ENCODE results near the gene LONRF3.

LONRF3 gene

DNA sequence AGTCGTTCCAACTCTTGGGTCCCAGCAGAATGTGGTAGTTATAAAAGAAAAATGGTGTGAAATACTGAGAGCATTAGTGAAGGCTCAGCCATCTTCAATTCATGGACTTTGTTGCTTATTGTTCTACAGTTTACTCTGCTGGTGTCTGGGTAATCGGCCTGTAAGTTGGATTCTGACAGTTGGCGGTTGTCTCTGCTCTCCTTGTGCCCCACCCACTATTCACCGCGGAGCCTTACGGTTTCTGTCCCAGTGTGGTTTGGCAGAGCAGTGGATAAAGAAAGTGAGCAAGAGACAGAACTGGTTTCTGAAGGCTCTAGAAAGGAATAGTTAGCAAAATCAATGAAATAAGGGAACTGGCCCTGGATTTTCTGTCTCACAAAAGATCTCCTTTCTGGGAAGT lies 9.1 kb downstream of the LONRF3 start:
- DNase-seq: no peak
- Histone ChIP-seq H3K4me3 (ENCODE audit: low read depth, low read length) (no peak overlapping the region), H4K12ac (ENCODE audit: low read depth, low read length) (no peak overlapping the region), H3K27me3 (ENCODE audit: insufficient read depth, low read length) (no peaks in the 10 kb centered on the region), H2AFZ (ENCODE audit: insufficient read depth, low read length, poor library complexity) (no peak overlapping the region), H3K79me1 (ENCODE audit: low read length) (no peaks in the 10 kb centered on the region), H4K91ac (ENCODE audit: low read depth, low read length) (no peak overlapping the region), H2BK5ac (ENCODE audit: low read depth, low read length, poor library complexity) (no peak overlapping the region), H4K8ac (ENCODE audit: low read depth, low read length) (no peak overlapping the region), H3K9me3 (ENCODE audit: insufficient read depth, low read depth, low read length) (no peaks in the 10 kb centered on the region), H2BK12ac (ENCODE audit: low read length) (no peak overlapping the region), H2AK5ac (ENCODE audit: low read length) (no peak overlapping the region), H3K4ac (ENCODE audit: low read depth, low read length) (no peak overlapping the region), H3K9ac (ENCODE audit: low read length) (no peak overlapping the region), H2BK120ac (ENCODE audit: insufficient read depth, low read length, poor library complexity) (no peak overlapping the region), H3K23ac (ENCODE audit: low read length) (no peak overlapping the region), H3K27ac (ENCODE audit: low read depth, low read length) (no peak overlapping the region), H3K4me2 (ENCODE audit: low read length) (no peak overlapping the region), H3K14ac (ENCODE audit: low read length) (no peak overlapping the region), H3K36me3 (ENCODE audit: control insufficient read depth in 1 of 2, insufficient read depth in 2 of 2, low read length in 2 of 2) (no peaks in the 10 kb centered on the region), H3K79me2 (ENCODE audit: control insufficient read depth, insufficient read depth, low read length, poor library complexity) (no peaks in the 10 kb centered on the region), H3K18ac (ENCODE audit: low read length) (no peak overlapping the region), H3K4me1 (ENCODE audit: control insufficient read depth in 1 of 2, insufficient read depth in 2 of 2, low read length in 2 of 2) (no peaks in the 10 kb centered on the region)
- WGBS (ENCODE audit: extremely low coverage, insufficient coverage, insufficient read length): no CpG with 5 or more reads among the region's 6 CpGs

DNA sequence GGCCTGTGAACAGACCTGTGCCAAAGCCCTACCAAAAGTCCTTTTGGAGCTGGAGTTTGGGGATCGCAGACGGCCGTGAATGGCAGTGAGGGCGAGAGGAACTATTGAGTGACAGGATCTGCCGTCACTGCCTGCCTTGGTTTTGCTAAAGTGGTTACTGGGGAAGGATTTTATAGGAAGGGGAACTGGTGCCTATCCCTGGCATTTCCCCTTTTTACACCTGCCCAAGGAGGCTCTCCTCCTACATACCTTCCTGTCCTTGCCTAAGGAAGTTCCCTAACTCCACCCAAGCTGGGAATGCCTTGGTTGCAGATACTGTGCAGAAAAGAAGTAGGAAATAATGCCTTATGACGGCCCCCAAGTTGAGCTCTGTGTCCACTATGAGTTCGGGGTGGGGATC lies 14.5 kb downstream of the LONRF3 start:
- no peak overlapping the region for H3K27ac ChIP-seq (ENCODE audit: low read depth, low read length)
- H2AFZ ChIP-seq (ENCODE audit: insufficient read depth, low read length, poor library complexity): no peak overlapping the region
- no peak overlapping the region for H4K8ac ChIP-seq (ENCODE audit: low read depth, low read length)
- H3K23ac ChIP-seq (ENCODE audit: low read length): no peak overlapping the region
- no peak overlapping the region for H4K12ac ChIP-seq (ENCODE audit: low read depth, low read length)
- H2BK12ac ChIP-seq (ENCODE audit: low read length): no peak overlapping the region
- no peaks in the 10 kb centered on the region for H3K27me3 ChIP-seq (ENCODE audit: insufficient read depth, low read length)
- H3K9me3 ChIP-seq (ENCODE audit: insufficient read depth, low read depth, low read length): no peaks in the 10 kb centered on the region
- no peak overlapping the region for H3K14ac ChIP-seq (ENCODE audit: low read length)
- H3K79me2 ChIP-seq (ENCODE audit: control insufficient read depth, insufficient read depth, low read length, poor library complexity): no peaks in the 10 kb centered on the region
- no peak overlapping the region for H2BK5ac ChIP-seq (ENCODE audit: low read depth, low read length, poor library complexity)
- no peaks in the 10 kb centered on the region for H3K36me3 ChIP-seq (ENCODE audit: control insufficient read depth in 1 of 2, insufficient read depth in 2 of 2, low read length in 2 of 2)
- no peak overlapping the region for H3K18ac ChIP-seq (ENCODE audit: low read length)
- H3K9ac ChIP-seq (ENCODE audit: low read length): no peak overlapping the region
- H3K4me3 ChIP-seq (ENCODE audit: low read depth, low read length): no peak overlapping the region
- no peaks in the 10 kb centered on the region for H3K79me1 ChIP-seq (ENCODE audit: low read length)
- WGBS (ENCODE audit: extremely low coverage, insufficient coverage, insufficient read length): no CpG with 5 or more reads among the region's 7 CpGs
- no peak overlapping the region for H3K4me2 ChIP-seq (ENCODE audit: low read length)
- no peak overlapping the region for H4K91ac ChIP-seq (ENCODE audit: low read depth, low read length)
- DNase-seq: no peak
- no peak overlapping the region for H3K4ac ChIP-seq (ENCODE audit: low read depth, low read length)
- H3K4me1 ChIP-seq (ENCODE audit: control insufficient read depth in 1 of 2, insufficient read depth in 2 of 2, low read length in 2 of 2): no peaks in the 10 kb centered on the region
- H2BK120ac ChIP-seq (ENCODE audit: insufficient read depth, low read length, poor library complexity): no peak overlapping the region
- no peak overlapping the region for H2AK5ac ChIP-seq (ENCODE audit: low read length)

DNA sequence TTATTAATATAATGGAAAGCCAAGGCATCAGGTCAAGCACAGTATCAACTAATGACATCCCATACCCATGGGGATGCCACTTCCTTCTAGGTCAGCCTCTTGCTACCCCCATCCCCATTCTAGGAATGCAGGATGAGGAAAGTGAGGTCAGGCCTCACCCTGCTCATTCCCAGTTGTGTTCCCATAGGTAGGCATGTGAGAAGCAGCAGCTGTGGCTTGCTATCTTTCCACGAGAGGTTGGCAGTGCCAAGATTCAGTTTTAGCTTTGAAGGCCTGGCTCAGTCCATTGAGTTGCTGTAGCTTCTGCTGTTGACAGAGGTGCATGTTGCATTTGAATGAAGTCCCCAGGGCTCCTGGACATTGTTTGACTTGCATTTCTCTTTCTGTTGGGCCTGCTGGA lies 15.5 kb downstream of the LONRF3 start:
- no peak overlapping the region for H4K8ac ChIP-seq (ENCODE audit: low read depth, low read length)
- no peaks in the 10 kb centered on the region for H3K9me3 ChIP-seq (ENCODE audit: insufficient read depth, low read depth, low read length)
- no peak overlapping the region for H2AFZ ChIP-seq (ENCODE audit: insufficient read depth, low read length, poor library complexity)
- H3K4me3 ChIP-seq (ENCODE audit: low read depth, low read length): no peak overlapping the region
- no peaks in the 10 kb centered on the region for H3K4me1 ChIP-seq (ENCODE audit: control insufficient read depth in 1 of 2, insufficient read depth in 2 of 2, low read length in 2 of 2)
- H4K91ac ChIP-seq (ENCODE audit: low read depth, low read length): no peak overlapping the region
- H2BK12ac ChIP-seq (ENCODE audit: low read length): no peak overlapping the region
- WGBS (ENCODE audit: extremely low coverage, insufficient coverage, insufficient read length): no CpG with 5 or more reads among the region's 1 CpG
- H3K27ac ChIP-seq (ENCODE audit: low read depth, low read length): no peak overlapping the region
- no peak overlapping the region for H2BK5ac ChIP-seq (ENCODE audit: low read depth, low read length, poor library complexity)
- H3K4ac ChIP-seq (ENCODE audit: low read depth, low read length): no peak overlapping the region
- no peaks in the 10 kb centered on the region for H3K79me1 ChIP-seq (ENCODE audit: low read length)
- H3K4me2 ChIP-seq (ENCODE audit: low read length): no peak overlapping the region
- no peak overlapping the region for H3K18ac ChIP-seq (ENCODE audit: low read length)
- no peaks in the 10 kb centered on the region for H3K27me3 ChIP-seq (ENCODE audit: insufficient read depth, low read length)
- no peak overlapping the region for H4K12ac ChIP-seq (ENCODE audit: low read depth, low read length)
- H3K14ac ChIP-seq (ENCODE audit: low read length): no peak overlapping the region
- H3K23ac ChIP-seq (ENCODE audit: low read length): no peak overlapping the region
- no peaks in the 10 kb centered on the region for H3K36me3 ChIP-seq (ENCODE audit: control insufficient read depth in 1 of 2, insufficient read depth in 2 of 2, low read length in 2 of 2)
- H2BK120ac ChIP-seq (ENCODE audit: insufficient read depth, low read length, poor library complexity): no peak overlapping the region
- no peak overlapping the region for H2AK5ac ChIP-seq (ENCODE audit: low read length)
- no peaks in the 10 kb centered on the region for H3K79me2 ChIP-seq (ENCODE audit: control insufficient read depth, insufficient read depth, low read length, poor library complexity)
- DNase-seq: no peak
- H3K9ac ChIP-seq (ENCODE audit: low read length): no peak overlapping the region

DNA sequence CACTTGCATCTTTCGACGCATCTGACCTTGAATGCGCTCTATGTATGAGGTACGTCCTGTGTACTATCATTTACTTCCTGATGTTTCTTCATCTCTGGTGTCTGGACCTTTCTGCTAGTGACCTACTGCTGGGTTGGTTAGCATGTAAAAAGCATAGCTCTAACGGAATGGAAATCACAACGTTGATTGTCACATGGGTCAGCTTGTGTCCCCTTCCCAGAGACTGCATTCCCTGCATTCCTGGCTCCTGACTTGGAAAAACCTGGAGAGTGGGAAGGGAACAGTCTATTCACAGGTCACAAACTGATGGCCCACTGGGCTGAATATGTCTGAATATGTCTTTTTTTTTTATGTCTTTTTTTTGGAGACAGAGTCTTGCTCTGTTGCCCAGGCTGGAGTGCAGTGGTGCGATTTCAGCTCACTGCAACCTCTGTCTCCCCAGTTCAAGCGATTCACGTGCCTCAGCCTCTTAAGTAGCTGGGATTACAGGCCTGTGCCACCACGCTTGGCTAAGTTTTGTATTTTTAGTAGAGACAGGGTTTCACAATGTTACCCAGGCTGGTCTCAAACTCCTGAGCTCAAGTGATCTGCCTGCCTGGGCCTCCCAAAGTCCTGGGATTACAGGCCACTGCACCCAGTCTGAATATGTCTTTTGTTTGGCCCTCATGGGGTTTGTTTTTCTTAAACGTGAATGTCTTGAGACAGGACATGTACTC lies 16.3 kb downstream of the LONRF3 start:
- no CpG with 5 or more reads among the region's 11 CpGs for WGBS (ENCODE audit: extremely low coverage, insufficient coverage, insufficient read length)

More for the DNA sequence above, 16.3 kb downstream of the LONRF3 start:
- Histone ChIP-seq H3K79me2 (ENCODE audit: control insufficient read depth, insufficient read depth, low read length, poor library complexity) (no peaks in the 10 kb centered on the region), H3K23ac (ENCODE audit: low read length) (no peak overlapping the region), H3K9ac (ENCODE audit: low read length) (no peak overlapping the region), H2AK5ac (ENCODE audit: low read length) (no peak overlapping the region), H2BK5ac (ENCODE audit: low read depth, low read length, poor library complexity) (no peak overlapping the region), H3K4me1 (ENCODE audit: control insufficient read depth in 1 of 2, insufficient read depth in 2 of 2, low read length in 2 of 2) (no peaks in the 10 kb centered on the region), H2BK120ac (ENCODE audit: insufficient read depth, low read length, poor library complexity) (no peak overlapping the region), H4K91ac (ENCODE audit: low read depth, low read length) (no peak overlapping the region), H4K12ac (ENCODE audit: low read depth, low read length) (no peak overlapping the region), H3K36me3 (ENCODE audit: control insufficient read depth in 1 of 2, insufficient read depth in 2 of 2, low read length in 2 of 2) (no peaks in the 10 kb centered on the region), H3K79me1 (ENCODE audit: low read length) (no peaks in the 10 kb centered on the region), H3K4ac (ENCODE audit: low read depth, low read length) (no peak overlapping the region), H3K18ac (ENCODE audit: low read length) (no peak overlapping the region), H3K14ac (ENCODE audit: low read length) (no peak overlapping the region), H3K27ac (ENCODE audit: low read depth, low read length) (no peak overlapping the region), H2BK12ac (ENCODE audit: low read length) (no peak overlapping the region), H3K27me3 (ENCODE audit: insufficient read depth, low read length) (no peaks in the 10 kb centered on the region), H3K4me3 (ENCODE audit: low read depth, low read length) (no peak overlapping the region), H4K8ac (ENCODE audit: low read depth, low read length) (no peak overlapping the region), H2AFZ (ENCODE audit: insufficient read depth, low read length, poor library complexity) (no peak overlapping the region), H3K9me3 (ENCODE audit: insufficient read depth, low read depth, low read length) (no peaks in the 10 kb centered on the region), H3K4me2 (ENCODE audit: low read length) (no peak overlapping the region)
- no peak for DNase-seq

All from trophoblast cell (in vitro differentiated cells and primary cell).